Ishikawa (cell line): ENCODE results near the gene IGF1R.

Experiments used
- CEBPB ChIP-seq: IDR thresholded peaks from 2 replicates; pipeline ENCODE4 v1.6.1; 2012
- CREB1 ChIP-seq: IDR thresholded peaks from 2 replicates; pipeline ENCODE4 v1.6.1; 2012; ENCODE audit warnings: low read depth
- EP300 ChIP-seq: IDR thresholded peaks from 2 replicates; pipeline ENCODE4 v1.6.1; 2012; ENCODE audit warnings: borderline replicate concordance
- FOXM1 ChIP-seq: IDR thresholded peaks from 2 replicates; pipeline ENCODE4 v1.6.1; 2012; ENCODE audit warnings: low read depth, borderline replicate concordance
- NFIC ChIP-seq: IDR thresholded peaks from 2 replicates; pipeline ENCODE4 v1.6.1; 2012
- RAD21 ChIP-seq: IDR thresholded peaks from 2 replicates; pipeline ENCODE4 v1.6.1; 2012; ENCODE audit warnings: low read depth
- TAF1 ChIP-seq: IDR thresholded peaks from 2 replicates; pipeline ENCODE4 v1.6.1; 2012; ENCODE audit warnings: low read depth, mild to moderate bottlenecking
- TCF12 ChIP-seq: IDR thresholded peaks from 2 replicates; pipeline ENCODE4 v1.6.1; 2012; ENCODE audit warnings: low read depth
- TEAD4 ChIP-seq: IDR thresholded peaks from 2 replicates; pipeline ENCODE4 v1.6.1; 2012
- YY1 ChIP-seq: IDR thresholded peaks from 2 replicates; pipeline ENCODE4 v1.6.1; 2012; ENCODE audit warnings: low read depth
- ZBTB7A ChIP-seq: IDR thresholded peaks from 2 replicates; pipeline ENCODE4 v1.6.1; 2012; ENCODE audit warnings: low read depth
- TF ChIP-seq, protein P1 (sequence below): IDR thresholded peaks from 2 replicates; pipeline ENCODE4 v1.6.1; 2012; ENCODE audit warnings: low read depth, mild to moderate bottlenecking
- TF ChIP-seq, protein P2 (sequence below): IDR thresholded peaks from 2 replicates; pipeline ENCODE4 v1.6.1; 2012
- TF ChIP-seq, protein P3 (sequence below): IDR thresholded peaks from 2 replicates; pipeline ENCODE4 v1.6.1; 2012

- TF ChIP-seq ZBTB7A = no peak
- TF ChIP-seq CEBPB = no peak
- no peak for TF ChIP-seq YY1
- no peak for TF ChIP-seq CREB1
- no peak for TF ChIP-seq RAD21
- no peak for TF ChIP-seq EP300
- no peak for TF ChIP-seq TCF12
- TF ChIP-seq, protein P1, sequence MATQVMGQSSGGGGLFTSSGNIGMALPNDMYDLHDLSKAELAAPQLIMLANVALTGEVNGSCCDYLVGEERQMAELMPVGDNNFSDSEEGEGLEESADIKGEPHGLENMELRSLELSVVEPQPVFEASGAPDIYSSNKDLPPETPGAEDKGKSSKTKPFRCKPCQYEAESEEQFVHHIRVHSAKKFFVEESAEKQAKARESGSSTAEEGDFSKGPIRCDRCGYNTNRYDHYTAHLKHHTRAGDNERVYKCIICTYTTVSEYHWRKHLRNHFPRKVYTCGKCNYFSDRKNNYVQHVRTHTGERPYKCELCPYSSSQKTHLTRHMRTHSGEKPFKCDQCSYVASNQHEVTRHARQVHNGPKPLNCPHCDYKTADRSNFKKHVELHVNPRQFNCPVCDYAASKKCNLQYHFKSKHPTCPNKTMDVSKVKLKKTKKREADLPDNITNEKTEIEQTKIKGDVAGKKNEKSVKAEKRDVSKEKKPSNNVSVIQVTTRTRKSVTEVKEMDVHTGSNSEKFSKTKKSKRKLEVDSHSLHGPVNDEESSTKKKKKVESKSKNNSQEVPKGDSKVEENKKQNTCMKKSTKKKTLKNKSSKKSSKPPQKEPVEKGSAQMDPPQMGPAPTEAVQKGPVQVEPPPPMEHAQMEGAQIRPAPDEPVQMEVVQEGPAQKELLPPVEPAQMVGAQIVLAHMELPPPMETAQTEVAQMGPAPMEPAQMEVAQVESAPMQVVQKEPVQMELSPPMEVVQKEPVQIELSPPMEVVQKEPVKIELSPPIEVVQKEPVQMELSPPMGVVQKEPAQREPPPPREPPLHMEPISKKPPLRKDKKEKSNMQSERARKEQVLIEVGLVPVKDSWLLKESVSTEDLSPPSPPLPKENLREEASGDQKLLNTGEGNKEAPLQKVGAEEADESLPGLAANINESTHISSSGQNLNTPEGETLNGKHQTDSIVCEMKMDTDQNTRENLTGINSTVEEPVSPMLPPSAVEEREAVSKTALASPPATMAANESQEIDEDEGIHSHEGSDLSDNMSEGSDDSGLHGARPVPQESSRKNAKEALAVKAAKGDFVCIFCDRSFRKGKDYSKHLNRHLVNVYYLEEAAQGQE = no peak
- TF ChIP-seq TEAD4 = no peak
- TF ChIP-seq, protein P2, sequence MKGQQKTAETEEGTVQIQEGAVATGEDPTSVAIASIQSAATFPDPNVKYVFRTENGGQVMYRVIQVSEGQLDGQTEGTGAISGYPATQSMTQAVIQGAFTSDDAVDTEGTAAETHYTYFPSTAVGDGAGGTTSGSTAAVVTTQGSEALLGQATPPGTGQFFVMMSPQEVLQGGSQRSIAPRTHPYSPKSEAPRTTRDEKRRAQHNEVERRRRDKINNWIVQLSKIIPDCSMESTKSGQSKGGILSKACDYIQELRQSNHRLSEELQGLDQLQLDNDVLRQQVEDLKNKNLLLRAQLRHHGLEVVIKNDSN = no peak
- TF ChIP-seq NFIC = no peak
- TF ChIP-seq TAF1 = no peak
- TF ChIP-seq, protein P3, sequence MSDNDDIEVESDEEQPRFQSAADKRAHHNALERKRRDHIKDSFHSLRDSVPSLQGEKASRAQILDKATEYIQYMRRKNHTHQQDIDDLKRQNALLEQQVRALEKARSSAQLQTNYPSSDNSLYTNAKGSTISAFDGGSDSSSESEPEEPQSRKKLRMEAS = no peak
- no peak for TF ChIP-seq FOXM1
Observed at GRCh38 chr15:98965597-98965996, 317.3 kb downstream of the IGF1R start.
